Central memory CD8-positive, alpha-beta T cell (primary cell): ENCODE measurements around the gene PAXIP1.
"Not testable (repeated sequence)": the region's sequence is repeated elsewhere in the genome, so short reads cannot be mapped to it uniquely, and the experiment has no call there.

Experiments used
- ATAC-seq: fragments of 150-1000 bp; cut with Tn5 transposase; replicated peaks from 2 replicates; pipeline ENCODE4 v1.10.0; 2022; ENCODE audit warnings: mild to moderate bottlenecking, moderate FRiP score, moderate number of reproducible peaks; ENCODE audit not compliant: poor library complexity, severe bottlenecking; ENCODE audit errors: extremely low read depth
- DNase-seq, 2 donors: peaks; one replicate each; pipeline ENCODE4 v3.0.0; 2021; ENCODE audit warnings: low spot score in 2 of 2
- H3K27ac Mint-ChIP-seq: one replicate; pipeline ENCODE4 v1.8.0; 2022; ENCODE audit warnings: low read depth, mild to moderate bottlenecking, moderate library complexity, mixed read lengths
- H3K27me3 Mint-ChIP-seq: one replicate; pipeline ENCODE4 v1.8.0; 2022; ENCODE audit warnings: mixed read lengths
- H3K36me3 Mint-ChIP-seq: one replicate; pipeline ENCODE4 v1.8.0; 2022; ENCODE audit warnings: mild to moderate bottlenecking, moderate library complexity, mixed read lengths; ENCODE audit not compliant: insufficient read depth
- H3K4me1 Mint-ChIP-seq: one replicate; pipeline ENCODE4 v1.8.0; 2022; ENCODE audit warnings: mixed read lengths
- H3K4me3 Mint-ChIP-seq: one replicate; pipeline ENCODE4 v1.8.0; 2022; ENCODE audit warnings: mild to moderate bottlenecking, moderate library complexity, mixed read lengths
- H3K9me3 Mint-ChIP-seq: one replicate; pipeline ENCODE4 v1.8.0; 2022; ENCODE audit warnings: mixed read lengths

PAXIP1 gene

GRCh38 chr7:154922472-154922871, 80.5 kb downstream of the PAXIP1 start:
- not testable (repeated sequence) for DNase-seq, H3K36me3 Mint-ChIP-seq, H3K27me3 Mint-ChIP-seq, H3K4me3 Mint-ChIP-seq, H3K27ac Mint-ChIP-seq, ATAC-seq, H3K9me3 Mint-ChIP-seq, H3K4me1 Mint-ChIP-seq

GRCh38 chr7:154919344-154920225, 83.3 kb downstream of the PAXIP1 start:
- Mint-ChIP-seq H3K9me3 (no peaks in the 10 kb centered on the region), H3K4me1 (no peaks in the 10 kb centered on the region), H3K36me3 (no peaks in the 10 kb centered on the region), H3K27me3 (peaks cover 10% of the 10 kb centered on the region), H3K4me3 (no peak overlapping the region), H3K27ac (no peak overlapping the region)
- ATAC-seq (no peak), DNase-seq (no peak)

- Mint-ChIP-seq H3K4me1 (peaks cover 4% of the 10 kb centered on the region), H3K4me3 (no peak overlapping the region), H3K9me3 (no peaks in the 10 kb centered on the region), H3K27me3 (peaks cover 10% of the 10 kb centered on the region), H3K36me3 (no peaks in the 10 kb centered on the region), H3K27ac (no peak overlapping the region)
- DNase-seq: no peak
- no peak for ATAC-seq
Measured at GRCh38 chr7:154918741-154919140, 84.2 kb downstream of the PAXIP1 start.

- no peak overlapping the region for H3K4me3 Mint-ChIP-seq
- no peak for ATAC-seq
- H3K36me3 Mint-ChIP-seq: no peaks in the 10 kb centered on the region
- DNase-seq: no peak
- H3K4me1 Mint-ChIP-seq: peaks cover 6% of the 10 kb centered on the region
- no peak overlapping the region for H3K27ac Mint-ChIP-seq
- H3K27me3 Mint-ChIP-seq: peaks cover 10% of the 10 kb centered on the region
- no peaks in the 10 kb centered on the region for H3K9me3 Mint-ChIP-seq
Measured at GRCh38 chr7:154918266-154918665, 84.7 kb downstream of the PAXIP1 start.

GRCh38 chr7:154917808-154918160, 85.1 kb downstream of the PAXIP1 start:
- no peak for DNase-seq
- Mint-ChIP-seq H3K27me3 (peaks cover 10% of the 10 kb centered on the region), H3K4me1 (peaks cover 6% of the 10 kb centered on the region), H3K36me3 (no peaks in the 10 kb centered on the region), H3K4me3 (no peak overlapping the region), H3K9me3 (no peaks in the 10 kb centered on the region), H3K27ac (no peak overlapping the region)
- ATAC-seq: no peak

- H3K27me3 Mint-ChIP-seq: peaks cover 10% of the 10 kb centered on the region
- H3K4me1 Mint-ChIP-seq: peaks cover 6% of the 10 kb centered on the region
- H3K9me3 Mint-ChIP-seq: no peaks in the 10 kb centered on the region
- H3K4me3 Mint-ChIP-seq: no peak overlapping the region
- H3K36me3 Mint-ChIP-seq: no peaks in the 10 kb centered on the region
- no peak overlapping the region for H3K27ac Mint-ChIP-seq
- ATAC-seq: no peak
- DNase-seq: no peak
Measured at GRCh38 chr7:154916856-154917807, 85.8 kb downstream of the PAXIP1 start.

GRCh38 chr7:154916381-154916780, 86.5 kb downstream of the PAXIP1 start:
- ATAC-seq (no peak), DNase-seq (no peak)
- Mint-ChIP-seq H3K36me3 (no peaks in the 10 kb centered on the region), H3K4me3 (no peak overlapping the region), H3K27ac (no peak overlapping the region), H3K4me1 (peaks cover 6% of the 10 kb centered on the region), H3K9me3 (no peaks in the 10 kb centered on the region), H3K27me3 (peaks cover 10% of the 10 kb centered on the region)

GRCh38 chr7:154915600-154915999, 87.3 kb downstream of the PAXIP1 start:
- no peaks in the 10 kb centered on the region for H3K36me3 Mint-ChIP-seq
- no peak overlapping the region for H3K27ac Mint-ChIP-seq
- ATAC-seq (no peak), DNase-seq (no peak)
- no peaks in the 10 kb centered on the region for H3K9me3 Mint-ChIP-seq
- no peak overlapping the region for H3K4me3 Mint-ChIP-seq
- H3K4me1 Mint-ChIP-seq: peaks cover 6% of the 10 kb centered on the region
- H3K27me3 Mint-ChIP-seq: peaks cover 10% of the 10 kb centered on the region

- no peaks in the 10 kb centered on the region for H3K36me3 Mint-ChIP-seq
- H3K9me3 Mint-ChIP-seq: no peaks in the 10 kb centered on the region
- ATAC-seq: no peak
- H3K27ac Mint-ChIP-seq: no peak overlapping the region
- DNase-seq: no peak
- H3K4me1 Mint-ChIP-seq: peaks cover 6% of the 10 kb centered on the region
- peak overlapping the region; percentile 20 for H3K4me3 Mint-ChIP-seq
- H3K27me3 Mint-ChIP-seq: peaks cover 11% of the 10 kb centered on the region
Measured at GRCh38 chr7:154914996-154915380, 87.9 kb downstream of the PAXIP1 start.

- Mint-ChIP-seq H3K4me3 (peak overlapping the region; percentile 20), H3K36me3 (no peaks in the 10 kb centered on the region), H3K9me3 (no peaks in the 10 kb centered on the region), H3K4me1 (peaks cover 6% of the 10 kb centered on the region), H3K27ac (no peak overlapping the region), H3K27me3 (peaks cover 16% of the 10 kb centered on the region)
- ATAC-seq (no peak), DNase-seq (no peak)
Measured at GRCh38 chr7:154914308-154914995, 88.5 kb downstream of the PAXIP1 start.

GRCh38 chr7:154913638-154914307, 89.2 kb downstream of the PAXIP1 start:
- Mint-ChIP-seq H3K4me1 (peaks cover 6% of the 10 kb centered on the region), H3K4me3 (peak overlapping the region; percentile 75), H3K36me3 (no peaks in the 10 kb centered on the region), H3K9me3 (no peaks in the 10 kb centered on the region), H3K27me3 (peaks cover 23% of the 10 kb centered on the region), H3K27ac (no peak overlapping the region)
- peak; percentile 72 to 85 for DNase-seq
- ATAC-seq: peak; percentile 90
